HCT116 (cell line): Measurements from ENCODE around the gene CIRBP. TPM values are rescaled to one million over a fixed set of nuclear protein-coding genes. Genes with fewer than 3 reads are reported as not detected.

Source experiments
- ATAC-seq: fragments of 200-7000 bp; cut with Tn5 transposase; 2 replicates; pipeline ENCODE4 v1.9.1; 2020; ENCODE audit warnings: mild to moderate bottlenecking, moderate library complexity
- BruUV-seq: library from RNA; stranded (reverse); fragments of 400-500 nt; replicated peaks from 2 replicates; lab custom pipeline; 2021; lab: Mats Ljungman, UMichigan
- CTCF ChIA-PET: fragments of 300-600 bp; sonication (Branson Sonifier 250); formaldehyde crosslinking; loops from one replicate; lab custom pipeline; 2021; ENCODE audit warnings: antibody characterized with exemption; lab: Charles Lee
- POLR2A ChIA-PET: fragments of 300-600, 350-600 bp; sonication (Branson Sonifier 250); formaldehyde crosslinking; loops from one replicate; lab custom pipeline; 2021; ENCODE audit warnings: antibody characterized with exemption; lab: Charles Lee
- RAD21 ChIA-PET, 2 experiments: fragments of 300-600 bp; sonication (Branson Sonifier 250); formaldehyde crosslinking; loops; one replicate each; lab custom pipeline; 2023; ENCODE audit warnings: low total read pairs in 2 of 2; ENCODE audit not compliant: uncharacterized antibody in 2 of 2, unreplicated experiment in 2 of 2, low non-redundant PET in 1 of 2; lab: Charles Lee
- DNase-seq: peaks from one replicate; pipeline ENCODE4 v3.0.0-alpha.2; 2010; ENCODE audit warnings: low read depth, low spot score
- H2AFZ ChIP-seq: fragments of 200-600 bp; shearing (Covaris generic), sonication (generic); 2 replicates; pipeline ENCODE4 v1.6.1; 2017; ENCODE audit warnings: low read depth, mixed run types, mixed read lengths, antibody characterized with exemption, low read length; ENCODE audit not compliant: poor library complexity, severe bottlenecking
- H3K27ac ChIP-seq: 2 replicates; pipeline ENCODE4 v1.5.1; 2012; ENCODE audit warnings: low read depth, low read length
- H3K27me3 ChIP-seq: fragments of 200-600 bp; sonication (generic); 2 replicates; pipeline ENCODE4 v1.6.1; 2016; ENCODE audit warnings: mixed run types, low read length, mixed read lengths; ENCODE audit not compliant: insufficient read depth
- H3K36me3 ChIP-seq, 2 experiments: fragments of 200-500 bp in 1 of 2; fragments of 200-600 bp in 1 of 2; sonication (Bioruptor generic) in 1 of 2; sonication (generic) in 1 of 2; 2 replicates each; pipeline versions ENCODE4 v1.5.1 to v1.6.1; 2014 to 2016; ENCODE audit warnings: low read length in 2 of 2, inconsistent platforms in 1 of 2, mixed read lengths in 1 of 2, mixed run types in 1 of 2; ENCODE audit not compliant: insufficient read depth in 2 of 2, control insufficient read depth in 1 of 2
- H3K4me1 ChIP-seq, 2 experiments: fragments of 200-600 bp in 1 of 2; sonication (generic) in 1 of 2; 2 replicates each; pipeline versions ENCODE4 v1.5.1 to v1.6.1; 2012 to 2017; ENCODE audit warnings: low read length in 2 of 2, inconsistent platforms in 1 of 2, mild to moderate bottlenecking in 1 of 2, mixed read lengths in 1 of 2, mixed run types in 1 of 2, moderate library complexity in 1 of 2; ENCODE audit not compliant: insufficient read depth in 2 of 2, control insufficient read depth in 1 of 2
- H3K4me2 ChIP-seq: fragments of 200-600 bp; sonication (generic); 2 replicates; pipeline ENCODE4 v1.6.1; 2017; ENCODE audit warnings: mixed run types, low read length, mixed read lengths
- H3K4me3 ChIP-seq, 2 experiments: fragments of 200-600 bp in 1 of 2; sonication (generic) in 1 of 2; replicated peaks in 1 of 2; 2 replicates each; pipeline ENCODE4 v1.5.1; 2011 to 2016; ENCODE audit warnings: low read length in 2 of 2, control low read depth in 1 of 2, low read depth in 1 of 2, mild to moderate bottlenecking in 1 of 2, mixed read lengths in 1 of 2, mixed run types in 1 of 2
- H3K79me2 ChIP-seq: fragments of 200-600 bp; sonication (generic); 2 replicates; pipeline ENCODE4 v1.6.1; 2017; ENCODE audit warnings: mild to moderate bottlenecking, mixed run types, low read length, moderate library complexity, mixed read lengths; ENCODE audit not compliant: insufficient read depth
- H3K9ac ChIP-seq: fragments of 200-600 bp; sonication (generic); 2 replicates; pipeline ENCODE4 v1.6.1; 2016; ENCODE audit warnings: low read length, mixed read lengths
- H3K9me2 ChIP-seq: fragments of 200-600 bp; sonication (generic), shearing (Covaris generic); 2 replicates; pipeline ENCODE4 v1.6.1; 2017; ENCODE audit warnings: mixed run types, mild to moderate bottlenecking, moderate library complexity; ENCODE audit not compliant: insufficient read depth
- H3K9me3 ChIP-seq, 2 experiments: fragments of 200-500 bp in 1 of 2; fragments of 200-600 bp in 1 of 2; sonication (Bioruptor generic) in 1 of 2; sonication (generic) in 1 of 2; 2 replicates each; pipeline ENCODE4 v1.6.1; 2014 to 2017; ENCODE audit warnings: low read length in 2 of 2, mixed read lengths in 2 of 2, inconsistent platforms in 1 of 2, low read depth in 1 of 2, mild to moderate bottlenecking in 1 of 2, mixed run types in 1 of 2, moderate library complexity in 1 of 2; ENCODE audit not compliant: control insufficient read depth in 1 of 2, insufficient read depth in 1 of 2
- H4K20me1 ChIP-seq: fragments of 200-600 bp; sonication (generic), shearing (Covaris generic); 2 replicates; pipeline ENCODE4 v1.6.1; 2017; ENCODE audit warnings: mixed run types, mild to moderate bottlenecking, moderate library complexity; ENCODE audit not compliant: insufficient read depth
- CBX3 ChIP-seq: IDR thresholded peaks from 2 replicates; pipeline ENCODE4 v1.6.1; 2012; ENCODE audit warnings: low read depth
- EGR1 ChIP-seq: IDR thresholded peaks from 2 replicates; pipeline ENCODE4 v1.6.1; 2012; ENCODE audit warnings: low read depth
- EZH2 ChIP-seq: fragments of 200-600 bp; sonication (generic); IDR thresholded peaks from 2 replicates; pipeline ENCODE4 v1.6.1; 2017; ENCODE audit warnings: antibody characterized with exemption, mixed run types
- RAD21 ChIP-seq: IDR thresholded peaks from 2 replicates; pipeline ENCODE4 v1.6.1; 2012; ENCODE audit warnings: low read depth, mild to moderate bottlenecking
- ZNF274 ChIP-seq: fragments of 200-500 bp; sonication (Bioruptor generic); IDR thresholded peaks from 2 replicates; pipeline ENCODE4 v1.6.1; 2014; ENCODE audit warnings: mild to moderate bottlenecking, low read depth, low read length, inconsistent platforms
- intact Hi-C: fragments of 100-400 bp; cut with micrococcal nuclease; formaldehyde crosslinking; loops from 2 replicates; pipeline ENCODE4 v1.10.0; 2022
- total RNA-seq: library from RNA; stranded (reverse); gene quantifications from one replicate; pipeline ENCODE4 v1.2.1, GENCODE V29; 2021; ENCODE audit not compliant: unreplicated experiment
- TF ChIP-seq, protein P1 (sequence below), 3 experiments: fragments of 200-600 bp in 1 of 3; sonication (generic) in 1 of 3; IDR thresholded peaks in 2 of 3; conservative IDR thresholded peaks in 1 of 3; 2 replicates each; pipeline ENCODE4 v1.5.1; 2012 to 2017; ENCODE audit warnings: low read depth in 2 of 3, low read length in 2 of 3, antibody characterized with exemption in 1 of 3, borderline replicate concordance in 1 of 3, control low read depth in 1 of 3, mild to moderate bottlenecking in 1 of 3, mixed read lengths in 1 of 3, mixed run types in 1 of 3, moderate library complexity in 1 of 3; ENCODE audit not compliant: insufficient read depth in 1 of 3

The CIRBP gene
- total RNA-seq, 1 experiment from 2014 or later: 276 TPM

DNA sequence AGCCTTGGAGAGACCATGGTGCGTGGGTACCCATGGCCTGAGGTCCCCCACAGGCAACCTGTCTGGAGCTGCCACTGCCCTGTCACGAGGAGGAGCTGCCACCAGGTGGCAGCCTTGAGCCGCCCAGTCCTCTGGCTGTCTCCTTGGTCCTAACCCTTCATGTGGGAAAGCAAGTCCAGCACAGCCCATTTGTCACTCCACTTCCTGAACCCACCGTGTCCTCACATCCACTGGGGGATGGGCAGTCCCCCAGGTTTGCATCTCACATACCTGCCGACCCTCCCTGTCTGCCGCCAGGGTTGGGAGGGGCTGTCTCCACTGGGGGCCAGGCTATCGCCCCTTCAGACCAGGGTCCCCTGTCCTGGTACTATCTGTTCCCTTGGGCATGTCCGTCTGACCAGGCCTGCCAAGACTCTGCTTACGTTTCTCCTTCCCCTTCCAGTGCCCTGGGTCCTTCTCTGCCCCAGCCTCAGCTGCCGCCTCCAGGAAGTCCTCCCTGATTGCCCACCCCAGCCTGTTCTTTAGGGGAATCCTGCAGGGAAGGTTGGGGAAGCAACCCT, 10.7 kb downstream of the CIRBP start (continued):
- no peak for TF ChIP-seq EGR1

GRCh38 chr19:1280636-1281568, 11.8 kb downstream of the CIRBP start:
- H3K9me3 ChIP-seq: no peaks in the 10 kb centered on the region
- DNase-seq (no peak), ATAC-seq (no peak)
- H3K36me3 ChIP-seq: peaks cover 0 to 7% of the 10 kb centered on the region in 2 experiments; a peak in 1 of 4 replicates
- H3K27ac ChIP-seq: no peak overlapping the region
- H3K79me2 ChIP-seq: peaks cover 16% of the 10 kb centered on the region
- H3K9ac ChIP-seq: no peak overlapping the region
- RAD21 ChIA-PET: interaction anchor here in 1 of 2 experiments (0.5 kb wide), 1 partner anchor 253 kb away, joined by 3 read pairs; no protein-coding TSS in a partner anchor
- CTCF ChIA-PET: interaction anchor here (1.4 kb wide), 1 partner anchor 175 kb away, joined by 7 read pairs; no protein-coding TSS in a partner anchor
- H3K4me2 ChIP-seq: no peak overlapping the region
- H3K9me2 ChIP-seq: no peaks in the 10 kb centered on the region
- peaks cover 7 to 28% of the 10 kb centered on the region in 2 experiments; a peak in 3 of 4 replicates for H3K4me1 ChIP-seq
- H3K4me3 ChIP-seq: no peak overlapping the region
- no peaks in the 10 kb centered on the region for H3K27me3 ChIP-seq
- H2AFZ ChIP-seq: no peak overlapping the region
- H4K20me1 ChIP-seq: no peaks in the 10 kb centered on the region
- POLR2A ChIA-PET: interaction anchor here (1.0 kb wide), 1 partner anchor 12 kb away, joined by 3 read pairs; the partner anchor contains the start of gene CIRBP
- TF ChIP-seq EZH2 (no peak), ZNF274 (no peak), CBX3 (no peak), RAD21 (no peak)
- TF ChIP-seq, protein P1, sequence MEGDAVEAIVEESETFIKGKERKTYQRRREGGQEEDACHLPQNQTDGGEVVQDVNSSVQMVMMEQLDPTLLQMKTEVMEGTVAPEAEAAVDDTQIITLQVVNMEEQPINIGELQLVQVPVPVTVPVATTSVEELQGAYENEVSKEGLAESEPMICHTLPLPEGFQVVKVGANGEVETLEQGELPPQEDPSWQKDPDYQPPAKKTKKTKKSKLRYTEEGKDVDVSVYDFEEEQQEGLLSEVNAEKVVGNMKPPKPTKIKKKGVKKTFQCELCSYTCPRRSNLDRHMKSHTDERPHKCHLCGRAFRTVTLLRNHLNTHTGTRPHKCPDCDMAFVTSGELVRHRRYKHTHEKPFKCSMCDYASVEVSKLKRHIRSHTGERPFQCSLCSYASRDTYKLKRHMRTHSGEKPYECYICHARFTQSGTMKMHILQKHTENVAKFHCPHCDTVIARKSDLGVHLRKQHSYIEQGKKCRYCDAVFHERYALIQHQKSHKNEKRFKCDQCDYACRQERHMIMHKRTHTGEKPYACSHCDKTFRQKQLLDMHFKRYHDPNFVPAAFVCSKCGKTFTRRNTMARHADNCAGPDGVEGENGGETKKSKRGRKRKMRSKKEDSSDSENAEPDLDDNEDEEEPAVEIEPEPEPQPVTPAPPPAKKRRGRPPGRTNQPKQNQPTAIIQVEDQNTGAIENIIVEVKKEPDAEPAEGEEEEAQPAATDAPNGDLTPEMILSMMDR (IDR thresholded peaks at IDR 0.05 in 2 of 3, conservative IDR thresholded peaks at IDR 0.05 in 1 of 3; ENCODE audit: borderline replicate concordance in 1 of 3, insufficient read depth in 1 of 3, low read depth in 2 of 3, low read length in 2 of 3): no peak
- intact Hi-C loops: no loop called here
- no TSS peak for BruUV-seq
